Measurements from ENCODE around the gene NRSN2. TPM values are rescaled to one million over a fixed set of nuclear protein-coding genes. Genes with fewer than 3 reads are reported as not detected.
A peak's percentile ranks its signal among the peaks of the same experiment; 100 is the strongest.

NRSN2 gene
- total and polyA plus RNA-seq, 2 donors (not counting 1 experiment from before 2014, with no cell fraction given) = 5.0 to 8.6 TPM

DNA sequence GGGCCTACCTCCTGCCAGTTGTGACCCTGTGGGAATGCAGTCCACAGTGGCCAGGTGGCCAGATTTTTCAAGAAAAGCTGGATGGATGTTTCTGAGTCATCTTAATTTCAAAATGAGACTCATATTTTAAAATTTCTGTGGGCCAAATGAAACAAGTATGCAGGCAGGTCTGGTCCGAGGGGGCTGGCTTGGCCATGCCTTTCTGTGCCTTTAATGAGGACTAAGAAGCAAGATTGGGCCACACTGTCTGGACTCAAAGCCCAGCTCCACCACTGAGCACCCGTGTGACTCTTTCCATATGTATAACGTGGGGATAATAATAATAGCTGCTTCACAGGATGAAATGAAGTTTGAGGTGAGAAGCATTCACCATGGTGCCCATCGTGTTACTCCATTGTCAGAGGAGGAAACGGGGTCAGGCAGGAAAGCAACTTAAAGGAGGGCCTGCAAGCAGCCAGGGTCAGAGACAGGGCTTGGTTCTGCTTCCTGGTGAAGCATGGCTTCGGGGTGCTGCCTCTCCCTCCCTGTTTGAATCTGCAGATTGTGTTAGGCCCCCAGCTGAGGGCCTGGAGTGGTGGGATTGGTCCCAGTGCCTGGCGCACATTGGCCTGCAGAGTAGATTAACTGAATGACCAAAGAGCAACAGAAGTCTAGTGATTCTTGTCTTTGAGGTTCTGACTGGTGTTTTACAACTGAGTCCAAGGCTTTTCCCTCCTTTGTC lies 17.8 kb upstream of the NRSN2 start:
- ATAC-seq (ENCODE audit: low read depth) (no peak), DNase-seq (no peak)
- ChIA-PET CTCF (interaction anchor here (0.8 to 6.3 kb wide), 12 partner anchors 8 to 117 kb away, joined by 3 to 89 read pairs (median 12); partner anchors contain the start of genes DEFB132, NRSN2 and ZCCHC3), POLR2A (interaction anchor here (1.4 kb wide), 1 partner anchor 31 kb away, joined by 3 read pairs; no protein-coding TSS in a partner anchor)
- no peak overlapping the region for H3K9ac ChIP-seq (ENCODE audit: low read length)
- peaks cover 24% of the 10 kb centered on the region for H4K20me1 ChIP-seq (ENCODE audit: control insufficient read depth, insufficient read depth, low read length, poor library complexity, severe bottlenecking)
- H2AFZ ChIP-seq (ENCODE audit: insufficient read depth, low read depth, low read length, poor library complexity, severe bottlenecking) = no peak overlapping the region
- Mint-ChIP-seq H3K4me1 (peaks cover 33% of the 10 kb centered on the region), H3K9me3 (ENCODE audit: insufficient read depth) (no peaks in the 10 kb centered on the region), H3K27me3 (no peaks in the 10 kb centered on the region), H3K4me3 (peak overlapping the region; percentile 61), H3K27ac (peak overlapping the region; percentile 82)
- no peak for TF ChIP-seq EZH2 (IDR thresholded peaks at IDR 0.05; ENCODE audit: borderline replicate concordance, insufficient read depth, low read depth, low read length, poor library complexity, severe bottlenecking)
- TF ChIP-seq, protein P1, sequence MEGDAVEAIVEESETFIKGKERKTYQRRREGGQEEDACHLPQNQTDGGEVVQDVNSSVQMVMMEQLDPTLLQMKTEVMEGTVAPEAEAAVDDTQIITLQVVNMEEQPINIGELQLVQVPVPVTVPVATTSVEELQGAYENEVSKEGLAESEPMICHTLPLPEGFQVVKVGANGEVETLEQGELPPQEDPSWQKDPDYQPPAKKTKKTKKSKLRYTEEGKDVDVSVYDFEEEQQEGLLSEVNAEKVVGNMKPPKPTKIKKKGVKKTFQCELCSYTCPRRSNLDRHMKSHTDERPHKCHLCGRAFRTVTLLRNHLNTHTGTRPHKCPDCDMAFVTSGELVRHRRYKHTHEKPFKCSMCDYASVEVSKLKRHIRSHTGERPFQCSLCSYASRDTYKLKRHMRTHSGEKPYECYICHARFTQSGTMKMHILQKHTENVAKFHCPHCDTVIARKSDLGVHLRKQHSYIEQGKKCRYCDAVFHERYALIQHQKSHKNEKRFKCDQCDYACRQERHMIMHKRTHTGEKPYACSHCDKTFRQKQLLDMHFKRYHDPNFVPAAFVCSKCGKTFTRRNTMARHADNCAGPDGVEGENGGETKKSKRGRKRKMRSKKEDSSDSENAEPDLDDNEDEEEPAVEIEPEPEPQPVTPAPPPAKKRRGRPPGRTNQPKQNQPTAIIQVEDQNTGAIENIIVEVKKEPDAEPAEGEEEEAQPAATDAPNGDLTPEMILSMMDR (IDR thresholded peaks at IDR 0.05) = no peak
- peaks cover 22 to 36% of the 10 kb centered on the region in 2 donors for H3K4me1 ChIP-seq (ENCODE audit: control insufficient read depth in 2 of 2, insufficient read depth in 2 of 2, low read length in 2 of 2)
- H3K4me3 ChIP-seq (ENCODE audit: control extremely low read depth in 1 of 5, extremely low read depth in 1 of 5, insufficient read depth in 1 of 5, low read depth in 2 of 5, low read length in 4 of 5) = no peak overlapping the region
- H3K27ac ChIP-seq (ENCODE audit: low read length in 2 of 2) = peak overlapping the region in 1 of 2 donors; percentile 25
- no peak overlapping the region for H3K4me2 ChIP-seq (replicated peaks; ENCODE audit: low read depth, low read length, poor library complexity, severe bottlenecking)
- 72% methylated on average over 6 of the region's 7 CpGs for WGBS (ENCODE audit: insufficient coverage)
- H3K79me2 ChIP-seq (ENCODE audit: control insufficient read depth, insufficient read depth, low read length) = no peaks in the 10 kb centered on the region
- H3K9me3 ChIP-seq (ENCODE audit: control extremely low read depth in 1 of 3, control insufficient read depth in 2 of 3, insufficient read depth in 1 of 3, low read length in 2 of 3) = peaks cover 0 to 4% (median 0%) of the 10 kb centered on the region in 3 donors
- H3K36me3 ChIP-seq (replicated peaks in 1 of 2; ENCODE audit: control extremely low read depth in 1 of 2, control insufficient read depth in 1 of 2, extremely low read depth in 1 of 2, insufficient read depth in 2 of 2, low read length in 1 of 2) = peaks cover 0 to 3% of the 10 kb centered on the region in 2 experiments
- intact Hi-C loops (cut with micrococcal nuclease) = no loop called here
- H3K27me3 ChIP-seq (replicated peaks in 1 of 4; ENCODE audit: control extremely low read depth in 1 of 4, control insufficient read depth in 3 of 4, insufficient read depth in 4 of 4, low read length in 3 of 4) = no peaks in the 10 kb centered on the region

DNA sequence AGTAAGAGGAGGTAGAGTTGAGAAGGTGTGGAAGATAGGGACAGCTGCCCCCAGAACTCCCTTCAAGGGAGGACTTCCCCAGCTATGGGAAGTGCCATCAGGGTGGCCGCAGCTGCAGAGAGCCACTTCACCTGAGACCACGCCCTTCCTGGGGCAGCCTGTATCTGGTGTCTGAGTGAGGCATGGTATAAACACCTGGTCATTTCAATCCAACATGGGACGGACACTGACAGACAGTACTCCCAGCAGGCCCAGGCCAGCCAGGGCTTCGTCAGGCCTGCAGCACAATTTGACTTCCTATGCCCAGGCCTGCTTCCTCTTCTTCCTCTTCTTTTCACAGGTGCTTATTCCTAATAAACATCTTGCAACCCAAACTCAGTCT lies 17.1 kb upstream of the NRSN2 start:
- H3K79me2 ChIP-seq (ENCODE audit: control insufficient read depth, insufficient read depth, low read length) = no peaks in the 10 kb centered on the region
- H2AFZ ChIP-seq (ENCODE audit: insufficient read depth, low read depth, low read length, poor library complexity, severe bottlenecking) = no peak overlapping the region
- no peaks in the 10 kb centered on the region for H3K9me3 Mint-ChIP-seq (ENCODE audit: insufficient read depth)
- 54% methylated on average over 2 of the region's 4 CpGs for WGBS (ENCODE audit: insufficient coverage)
- H3K4me3 ChIP-seq (ENCODE audit: control extremely low read depth in 1 of 5, extremely low read depth in 1 of 5, insufficient read depth in 1 of 5, low read depth in 2 of 5, low read length in 4 of 5) = no peak overlapping the region
- peaks cover 24% of the 10 kb centered on the region for H4K20me1 ChIP-seq (ENCODE audit: control insufficient read depth, insufficient read depth, low read length, poor library complexity, severe bottlenecking)
- H3K9me3 ChIP-seq (ENCODE audit: control extremely low read depth in 1 of 3, control insufficient read depth in 2 of 3, insufficient read depth in 1 of 3, low read length in 2 of 3) = peaks cover 0 to 4% (median 0%) of the 10 kb centered on the region in 3 donors
- H3K27ac ChIP-seq (ENCODE audit: low read length in 2 of 2) = peak overlapping the region in 1 of 2 donors; percentile 25
- H3K27me3 Mint-ChIP-seq = no peaks in the 10 kb centered on the region
- H3K27ac Mint-ChIP-seq = no peak overlapping the region
- ATAC-seq (ENCODE audit: low read depth) = no peak
- no peak overlapping the region for H3K4me3 Mint-ChIP-seq
- H3K4me1 ChIP-seq (ENCODE audit: control insufficient read depth in 2 of 2, insufficient read depth in 2 of 2, low read length in 2 of 2) = peaks cover 22 to 35% of the 10 kb centered on the region in 2 donors
- no peak for TF ChIP-seq EZH2 (IDR thresholded peaks at IDR 0.05; ENCODE audit: borderline replicate concordance, insufficient read depth, low read depth, low read length, poor library complexity, severe bottlenecking)
- TF ChIP-seq, protein P1 (IDR thresholded peaks at IDR 0.05) = no peak
- DNase-seq = peak; percentile 29
- intact Hi-C loops (cut with micrococcal nuclease) = loop anchor here (1.0 to 2.0 kb wide), 6 partner anchors 17 to 121 kb away; partner anchors contain the start of genes C20orf96, NRSN2 and ZCCHC3
- H3K4me2 ChIP-seq (replicated peaks; ENCODE audit: low read depth, low read length, poor library complexity, severe bottlenecking) = no peak overlapping the region
- H3K27me3 ChIP-seq (replicated peaks in 1 of 4; ENCODE audit: control extremely low read depth in 1 of 4, control insufficient read depth in 3 of 4, insufficient read depth in 4 of 4, low read length in 3 of 4) = no peaks in the 10 kb centered on the region
- H3K36me3 ChIP-seq (replicated peaks in 1 of 2; ENCODE audit: control extremely low read depth in 1 of 2, control insufficient read depth in 1 of 2, extremely low read depth in 1 of 2, insufficient read depth in 2 of 2, low read length in 1 of 2) = peaks cover 0 to 3% of the 10 kb centered on the region in 2 experiments
- no peak overlapping the region for H3K9ac ChIP-seq (ENCODE audit: low read length)
- ChIA-PET POLR2A (interaction anchor here (1.4 kb wide), 1 partner anchor 31 kb away, joined by 3 read pairs; no protein-coding TSS in a partner anchor), CTCF (interaction anchor here (0.7 to 6.3 kb wide), 19 partner anchors 9 to 125 kb away, joined by 3 to 89 read pairs (median 7); partner anchors contain the start of genes DEFB132 and NRSN2)
- H3K4me1 Mint-ChIP-seq = peaks cover 31% of the 10 kb centered on the region
